ENCODE measurements around the gene ADSL.

- TF ChIP-seq, protein P1, sequence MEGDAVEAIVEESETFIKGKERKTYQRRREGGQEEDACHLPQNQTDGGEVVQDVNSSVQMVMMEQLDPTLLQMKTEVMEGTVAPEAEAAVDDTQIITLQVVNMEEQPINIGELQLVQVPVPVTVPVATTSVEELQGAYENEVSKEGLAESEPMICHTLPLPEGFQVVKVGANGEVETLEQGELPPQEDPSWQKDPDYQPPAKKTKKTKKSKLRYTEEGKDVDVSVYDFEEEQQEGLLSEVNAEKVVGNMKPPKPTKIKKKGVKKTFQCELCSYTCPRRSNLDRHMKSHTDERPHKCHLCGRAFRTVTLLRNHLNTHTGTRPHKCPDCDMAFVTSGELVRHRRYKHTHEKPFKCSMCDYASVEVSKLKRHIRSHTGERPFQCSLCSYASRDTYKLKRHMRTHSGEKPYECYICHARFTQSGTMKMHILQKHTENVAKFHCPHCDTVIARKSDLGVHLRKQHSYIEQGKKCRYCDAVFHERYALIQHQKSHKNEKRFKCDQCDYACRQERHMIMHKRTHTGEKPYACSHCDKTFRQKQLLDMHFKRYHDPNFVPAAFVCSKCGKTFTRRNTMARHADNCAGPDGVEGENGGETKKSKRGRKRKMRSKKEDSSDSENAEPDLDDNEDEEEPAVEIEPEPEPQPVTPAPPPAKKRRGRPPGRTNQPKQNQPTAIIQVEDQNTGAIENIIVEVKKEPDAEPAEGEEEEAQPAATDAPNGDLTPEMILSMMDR (conservative IDR thresholded peaks at IDR 0.05; ENCODE audit: low read length), result no peak
- TF ChIP-seq EZH2phosphoT487 (IDR thresholded peaks at IDR 0.05; ENCODE audit: borderline replicate concordance, low read depth, low read length), result no peak
Measured at GRCh38 chr22:40346185-40347118, at the start of gene ADSL.
